NCI-H146 treated with DMSO at 0.1 percent for 48 hours (cell line): ENCODE data around the gene CCDC97.
A peak's percentile ranks its signal among the peaks of the same experiment; 100 is the strongest.

ENCODE experiments used
- DNase-seq: peaks from one replicate; lab custom pipeline; 2025; ENCODE audit not compliant: unreplicated experiment; lab: John Stamatoyannopoulos, UW

CCDC97 gene

GRCh38 chr19:41298348-41298964 is 11.5 kb upstream of the CCDC97 start:
- no peak for DNase-seq

GRCh38 chr19:41299046-41299754 is 10.8 kb upstream of the CCDC97 start:
- DNase-seq = no peak

- DNase-seq = no peak
Observed at GRCh38 chr19:41299755-41300089, 10.2 kb upstream of the CCDC97 start.

GRCh38 chr19:41300555-41300954 is 9.4 kb upstream of the CCDC97 start:
- no peak for DNase-seq

- no peak for DNase-seq
Observed at GRCh38 chr19:41302624-41303351, 7.2 kb upstream of the CCDC97 start.

GRCh38 chr19:41303954-41304353 is 6.0 kb upstream of the CCDC97 start:
- no peak for DNase-seq

GRCh38 chr19:41304706-41305483 is 5.1 kb upstream of the CCDC97 start:
- no peak for DNase-seq

GRCh38 chr19:41305927-41306793 is 3.8 kb upstream of the CCDC97 start:
- no peak for DNase-seq

GRCh38 chr19:41307090-41307875 is 2.7 kb upstream of the CCDC97 start:
- no peak for DNase-seq

GRCh38 chr19:41307954-41308449 is 2.0 kb upstream of the CCDC97 start:
- DNase-seq = no peak

GRCh38 chr19:41308450-41309179 is 1.4 kb upstream of the CCDC97 start:
- DNase-seq = peak; percentile 54

GRCh38 chr19:41309180-41310032 is 566 bp upstream of the CCDC97 start:
- no peak for DNase-seq

- no peak for DNase-seq
Observed at GRCh38 chr19:41311072-41311471, 1.1 kb downstream of the CCDC97 start.

GRCh38 chr19:41311613-41312012 is 1.6 kb downstream of the CCDC97 start:
- DNase-seq = no peak

GRCh38 chr19:41316306-41316920 is 6.4 kb downstream of the CCDC97 start:
- no peak for DNase-seq

- DNase-seq = no peak
Observed at GRCh38 chr19:41318696-41319499, 8.9 kb downstream of the CCDC97 start.
